ENCODE data around the gene IGSF5.
"Not testable (repeated sequence)": the region's sequence is repeated elsewhere in the genome, so short reads cannot be mapped to it uniquely, and the experiment has no call there.

The IGSF5 gene

DNA sequence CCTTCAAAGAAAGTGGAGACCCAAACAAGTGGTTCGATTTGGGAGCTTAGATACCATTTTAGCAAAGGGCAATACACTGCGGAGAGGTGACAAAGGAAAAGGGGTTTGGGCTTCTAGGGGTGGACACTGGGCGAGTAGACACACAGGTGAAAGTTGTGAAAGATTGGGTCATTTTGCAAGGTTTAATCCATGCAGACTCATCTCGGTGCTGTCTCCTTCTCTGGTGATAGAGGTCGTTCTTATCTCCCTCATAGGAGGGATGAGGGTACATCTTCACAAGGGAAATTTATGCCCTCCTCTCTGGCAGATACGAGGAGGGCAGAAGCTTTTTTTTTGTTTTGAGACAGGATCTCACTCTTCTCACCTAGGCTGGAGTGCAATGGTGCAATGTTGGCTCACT, 6.4 kb upstream of the IGSF5 start:
- DNase-seq = no peak

DNA sequence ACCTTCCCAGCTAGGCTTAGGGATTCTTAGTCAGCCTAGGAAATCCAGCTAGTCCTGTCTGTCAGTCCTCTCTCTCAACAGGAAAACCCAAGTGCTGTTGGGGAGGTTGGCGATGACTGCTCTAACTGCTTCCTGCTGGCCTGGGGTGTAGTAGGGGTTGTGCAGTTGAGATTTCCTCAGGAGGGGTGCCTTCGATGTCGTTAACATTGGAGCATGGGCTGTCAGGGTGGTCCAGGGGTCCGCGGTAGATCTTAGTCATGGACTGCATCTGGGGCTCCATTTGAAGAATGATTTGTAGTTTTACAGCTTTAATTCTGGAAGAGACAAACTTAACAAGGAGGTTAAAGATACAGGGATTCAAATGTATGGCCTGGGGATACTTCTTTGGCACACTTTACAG, 5.5 kb upstream of the IGSF5 start:
- DNase-seq = not testable (repeated sequence)

DNA sequence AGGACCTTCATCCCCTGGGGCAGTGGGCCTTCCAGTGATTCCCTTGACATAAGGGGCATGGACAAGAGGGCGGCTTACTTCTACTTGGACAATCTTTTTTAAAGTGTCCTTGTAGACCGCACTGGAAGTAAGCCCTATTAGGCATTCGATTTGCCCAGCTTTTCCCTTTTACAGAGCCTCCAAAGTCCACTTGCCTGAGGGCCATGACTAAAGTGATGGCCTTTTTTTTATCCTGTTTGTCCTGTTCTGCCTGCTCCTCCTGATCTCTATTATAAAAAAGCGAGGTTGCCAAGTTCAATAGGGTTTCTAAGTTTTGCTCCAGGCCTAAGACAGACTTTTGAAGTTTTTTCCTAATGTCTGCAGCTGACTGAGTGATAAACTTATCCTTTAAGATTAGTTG, 2.4 kb upstream of the IGSF5 start:
- DNase-seq = not testable (repeated sequence)

DNA sequence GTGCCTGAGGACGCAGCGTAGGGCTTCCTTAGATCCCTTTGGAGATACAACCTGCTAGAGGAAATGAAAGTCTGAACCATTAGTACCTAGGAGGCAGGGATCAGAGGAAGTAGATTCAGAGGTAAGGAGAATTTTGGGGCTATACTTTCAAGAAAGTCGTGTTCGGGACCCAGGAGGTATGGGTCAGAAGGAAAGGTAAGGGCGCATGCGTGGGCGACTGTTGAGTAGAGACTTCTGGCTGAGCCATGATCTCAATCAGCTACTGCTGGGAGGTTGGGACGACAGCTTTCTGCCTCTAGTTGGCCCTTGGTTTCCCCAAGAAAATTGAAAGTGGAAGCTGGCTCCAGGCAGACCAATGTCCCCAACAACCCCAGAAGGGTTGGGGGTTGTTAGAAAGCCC, 349 bp downstream of the IGSF5 start:
- DNase-seq = not testable (repeated sequence)

DNA sequence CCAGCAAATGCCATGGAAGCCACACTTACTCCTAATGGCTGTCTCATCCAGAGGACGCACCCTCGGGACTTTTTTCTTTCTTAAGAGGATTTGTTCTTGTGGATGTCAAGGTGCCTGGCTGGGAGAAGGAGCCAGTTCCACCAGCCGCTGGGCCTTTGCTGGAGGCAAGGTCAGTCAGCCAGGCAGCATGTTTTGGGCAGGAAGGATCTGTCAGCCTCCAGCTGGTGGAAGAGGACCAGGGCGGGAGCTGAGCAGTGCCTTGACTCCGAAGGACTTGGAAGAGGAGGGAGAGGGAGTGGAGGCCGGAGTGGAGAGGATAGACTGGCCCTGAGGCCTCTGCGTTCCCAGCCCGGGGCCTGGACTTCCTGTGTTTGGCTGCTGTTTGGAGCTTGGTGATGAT, 5.7 kb downstream of the IGSF5 start:
- no peak for DNase-seq

DNA sequence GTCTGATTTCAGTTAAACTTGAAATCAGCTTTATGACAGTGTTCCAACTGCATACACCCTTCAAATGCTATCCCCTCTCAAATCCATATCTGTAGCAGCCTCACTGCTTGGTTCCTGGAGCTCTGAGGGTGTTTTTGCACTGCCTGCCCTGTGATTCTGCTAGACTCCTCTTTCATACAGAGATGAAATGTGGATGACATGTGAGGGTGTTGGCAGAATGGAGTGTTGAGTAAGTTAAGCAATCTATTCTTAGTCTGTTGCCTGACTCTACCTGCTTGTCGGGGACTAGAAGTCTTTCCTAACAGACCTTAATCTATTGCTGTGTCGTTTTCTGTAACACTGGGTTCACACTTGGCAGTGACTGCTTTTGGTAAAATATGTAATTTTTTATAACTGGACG, 9.8 kb downstream of the IGSF5 start:
- DNase-seq = peak in 1 of 56 donors; percentile 5

DNA sequence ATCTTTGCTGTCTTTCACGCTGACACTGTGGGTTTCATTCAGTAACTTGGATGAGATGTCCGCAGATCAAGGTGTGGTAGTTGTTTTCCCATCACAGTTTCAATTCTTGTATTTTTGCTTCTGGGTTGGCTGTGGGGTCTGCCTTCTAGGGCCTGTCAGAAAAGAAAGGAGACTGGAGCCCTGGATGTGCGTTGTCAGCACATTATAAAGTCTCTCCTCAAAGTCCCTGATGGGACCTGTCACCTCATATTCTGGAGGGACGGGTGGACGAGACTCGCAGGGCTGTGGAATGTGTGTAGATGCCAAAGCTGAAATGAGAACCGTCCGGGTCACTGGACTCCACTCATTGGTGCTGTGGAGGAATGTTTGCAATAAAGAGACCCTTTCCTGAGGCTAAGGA, 11.3 kb downstream of the IGSF5 start:
- no peak for DNase-seq

DNA sequence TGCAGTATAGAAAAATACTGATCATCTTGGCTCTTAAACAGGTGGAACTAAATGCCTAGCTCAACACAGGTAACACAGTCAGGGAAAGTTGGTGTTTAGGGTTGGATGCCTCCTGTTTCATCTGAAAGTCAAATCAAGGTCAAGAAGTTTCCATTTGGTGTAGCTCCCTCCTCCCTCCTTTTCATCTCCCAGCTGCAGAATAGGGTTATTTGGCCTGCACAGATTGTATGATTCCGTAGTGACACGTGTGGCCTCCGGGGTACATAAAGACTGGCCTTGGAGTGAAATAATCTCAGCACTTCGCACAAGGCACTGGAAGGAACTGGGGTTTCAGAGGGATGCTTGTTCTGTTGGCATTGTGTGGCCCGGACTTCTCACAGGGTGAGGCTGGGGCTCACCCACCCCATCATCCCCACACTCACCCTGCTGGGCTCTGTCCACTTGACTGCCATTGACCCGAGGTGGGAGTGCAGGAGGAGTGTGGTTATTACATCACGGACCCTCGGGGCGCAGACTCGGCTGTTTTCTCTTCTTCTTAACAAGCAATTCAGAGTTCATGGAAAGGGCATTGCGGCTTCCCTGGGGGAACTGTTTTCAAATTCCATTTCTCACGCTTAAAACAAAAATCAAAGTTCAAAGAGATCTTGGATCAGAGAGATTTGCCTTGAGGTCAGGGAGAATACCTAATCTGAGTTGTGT, 18.4 kb downstream of the IGSF5 start:
- DNase-seq = no peak

DNA sequence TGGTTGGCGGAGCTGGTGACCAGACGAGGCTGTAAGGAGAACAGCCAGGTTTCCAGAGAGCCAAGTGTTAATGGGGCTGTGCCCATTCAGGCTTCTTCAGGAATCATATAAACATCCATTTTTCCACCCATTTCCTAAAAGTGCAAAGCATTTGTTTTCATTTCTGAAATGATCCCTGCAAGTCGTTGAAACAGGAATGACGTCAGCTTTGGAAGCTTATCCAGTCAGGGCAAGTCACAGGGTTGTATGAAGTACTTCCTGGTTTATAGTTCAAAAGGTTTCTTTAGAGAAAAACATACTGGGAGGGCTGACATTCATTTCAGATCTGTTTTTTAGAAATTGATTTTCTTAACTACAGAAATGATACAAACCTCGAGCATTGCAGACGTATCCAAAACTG, 29.2 kb downstream of the IGSF5 start:
- DNase-seq = no peak

DNA sequence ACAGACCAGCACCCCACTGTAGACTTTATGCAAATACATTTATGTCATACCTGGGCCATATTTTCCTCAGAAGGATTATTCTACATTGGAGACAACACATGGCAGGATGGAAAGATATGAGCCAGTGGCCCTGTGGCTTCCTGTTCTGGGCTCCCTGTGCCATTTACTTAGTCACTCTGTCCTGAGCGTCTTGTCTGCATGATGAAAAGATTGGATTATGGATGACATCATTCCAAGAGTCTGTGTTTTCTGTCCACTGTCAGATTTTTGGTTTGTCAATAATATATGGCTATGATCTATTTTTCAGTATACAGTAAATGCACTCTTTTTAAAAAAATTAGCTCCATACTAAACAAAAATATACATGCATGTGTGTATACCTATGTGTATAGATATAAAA, 30.8 kb downstream of the IGSF5 start:
- DNase-seq = no peak

DNA sequence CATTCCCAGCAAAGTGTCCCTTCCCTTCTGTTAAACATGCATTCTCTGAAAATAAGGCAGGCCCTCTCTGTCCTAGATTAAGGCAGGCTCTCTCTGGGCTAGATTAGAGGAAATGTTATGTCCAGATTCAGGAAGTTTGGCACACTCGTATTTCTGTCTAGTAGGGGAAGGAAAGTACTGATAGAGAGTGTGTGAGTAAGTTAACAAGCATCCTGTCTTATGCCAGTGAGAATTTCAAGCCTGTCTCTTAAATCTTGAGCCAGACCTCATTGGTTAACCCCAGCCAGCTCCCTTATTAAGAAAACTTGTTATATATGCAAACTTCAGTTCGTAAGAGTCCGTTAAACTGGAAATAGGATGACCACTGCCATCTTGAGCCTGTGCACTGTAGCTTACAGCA, 31.6 kb downstream of the IGSF5 start:
- DNase-seq = no peak

DNA sequence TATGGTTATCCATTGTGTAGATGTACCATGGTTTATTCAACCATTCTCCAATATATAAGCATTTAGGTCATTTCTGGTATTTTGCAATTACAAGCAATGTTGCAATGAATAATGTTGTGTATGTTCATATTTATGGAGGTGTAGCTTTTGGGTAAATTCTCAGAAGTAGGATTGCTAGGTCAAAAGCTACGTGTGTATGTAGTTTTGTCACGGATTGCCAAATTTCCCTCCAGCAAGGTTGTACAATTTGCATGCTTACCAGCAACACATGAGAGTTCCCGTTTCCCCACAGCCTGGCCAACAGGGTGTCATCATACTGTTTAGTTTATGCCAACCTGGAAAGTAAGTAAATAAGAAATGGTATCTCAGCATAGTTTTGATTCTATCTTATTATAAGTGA, 36.3 kb downstream of the IGSF5 start:
- DNase-seq = no peak

DNA sequence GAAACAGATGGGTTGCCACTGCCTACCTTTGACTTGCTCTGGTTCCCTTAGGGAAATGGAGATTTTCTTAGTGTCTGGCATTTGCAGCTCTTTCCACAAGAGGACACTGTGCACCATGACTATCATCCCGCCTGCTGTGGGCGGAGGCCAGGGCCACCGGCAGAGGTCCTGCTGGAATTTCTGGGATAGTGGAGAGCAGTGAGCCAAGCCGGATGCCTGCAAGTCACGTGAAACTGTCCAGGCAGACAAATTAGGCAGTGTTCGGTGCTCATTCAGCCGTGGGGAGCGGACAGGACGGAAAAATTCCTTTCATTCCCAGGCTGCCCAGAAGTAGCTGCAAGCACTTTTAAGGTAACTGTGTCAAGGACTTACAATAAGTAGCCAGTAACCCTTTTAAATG, 43.4 kb downstream of the IGSF5 start:
- peak in 50 of 56 donors; percentile 3 to 75 (median 40) for DNase-seq

DNA sequence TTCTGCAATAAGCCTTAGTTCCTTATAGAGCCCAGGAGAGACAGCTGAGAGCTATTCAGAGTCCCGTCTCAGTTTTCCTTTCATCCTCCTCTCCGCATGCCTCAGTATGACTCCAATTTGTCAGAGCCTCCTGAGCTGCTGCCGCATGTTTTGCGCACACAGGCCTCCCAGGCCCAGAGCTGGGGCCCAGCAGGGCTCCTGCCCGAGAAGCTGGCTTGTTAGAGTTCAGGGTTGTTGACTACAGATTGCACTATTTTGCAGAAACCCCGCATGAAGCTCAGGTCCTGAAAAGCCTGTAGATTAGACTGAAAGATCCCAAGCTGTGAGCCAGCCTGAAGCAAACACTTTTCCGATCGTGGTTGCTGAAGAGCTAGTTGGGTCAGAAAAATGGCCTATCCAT, 51.5 kb downstream of the IGSF5 start:
- DNase-seq = no peak

DNA sequence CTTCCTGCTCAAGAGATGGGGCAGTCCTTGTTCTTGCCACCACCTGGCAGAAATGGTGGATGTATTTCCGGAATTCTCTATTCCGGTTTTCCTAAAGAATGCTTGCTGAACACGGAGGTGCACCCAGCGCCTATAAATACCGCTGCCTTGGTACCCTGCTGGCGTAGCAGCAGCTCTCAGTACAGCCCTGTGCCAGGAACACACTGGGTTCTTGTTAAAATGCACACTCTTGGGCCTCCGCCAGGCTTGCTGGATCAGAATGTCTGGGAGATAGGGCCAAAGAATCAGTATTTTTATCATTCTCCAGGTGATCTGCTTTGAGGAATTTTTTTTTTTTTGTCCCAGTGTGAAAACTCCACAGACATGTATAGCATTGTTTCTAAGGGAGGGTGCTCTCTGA, 54.2 kb downstream of the IGSF5 start:
- peak in 12 of 56 donors; percentile 1 to 22 (median 4) for DNase-seq

DNA sequence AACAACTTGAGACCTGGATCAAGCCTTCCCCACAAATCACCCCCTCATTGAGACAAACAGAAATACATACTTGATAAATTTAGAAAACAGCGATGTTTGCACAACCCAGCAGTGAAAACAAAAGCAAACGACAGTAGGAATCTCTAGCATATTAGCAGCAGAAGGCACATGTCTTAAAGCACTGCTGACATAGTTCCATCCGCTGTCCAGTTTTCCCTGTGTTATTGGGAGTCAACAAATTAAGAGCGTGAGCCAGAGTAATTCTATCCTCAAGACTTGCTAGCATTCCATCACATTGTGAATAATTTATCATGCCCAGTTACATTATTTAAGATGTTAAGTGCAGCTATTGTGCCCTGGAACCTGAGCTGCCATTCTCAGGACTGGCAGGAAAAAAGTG, 55.3 kb downstream of the IGSF5 start:
- no peak for DNase-seq

DNA sequence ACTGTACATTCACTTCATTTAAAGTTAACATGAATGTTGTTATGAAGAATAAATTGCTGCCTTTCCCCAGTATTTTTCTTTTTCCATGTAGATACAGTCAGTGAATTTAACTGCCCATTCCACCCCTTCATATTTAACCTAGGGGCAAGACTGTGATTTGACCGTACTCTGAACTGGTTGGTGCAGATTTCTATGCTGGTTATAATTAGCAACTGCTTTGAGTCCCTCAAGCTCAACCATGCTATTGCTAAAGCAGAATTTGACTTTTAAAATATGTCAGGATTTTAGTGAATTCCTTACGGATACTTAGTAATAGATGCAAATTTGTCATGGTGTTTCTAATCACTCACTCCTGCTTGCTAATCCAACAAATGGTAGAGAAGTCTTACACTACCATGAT, 57.2 kb downstream of the IGSF5 start:
- DNase-seq = no peak

DNA sequence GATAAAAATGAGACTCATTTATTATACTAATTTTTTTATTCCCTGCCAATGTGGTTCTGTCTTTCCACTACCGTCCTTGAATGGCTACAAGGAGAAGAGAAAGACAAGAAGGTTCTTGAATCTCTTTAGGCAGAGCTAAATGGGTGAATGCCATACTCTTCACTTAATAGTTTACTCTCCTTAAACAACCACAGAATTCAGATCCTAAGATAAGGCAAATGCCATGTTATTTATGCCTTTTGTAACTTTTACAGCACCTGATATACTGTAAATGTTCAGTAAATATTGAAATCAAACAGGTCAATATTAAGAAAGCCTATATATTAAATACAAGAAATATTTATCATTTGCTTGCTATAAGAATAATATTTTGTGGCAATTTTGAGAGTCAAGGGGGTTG, 58.4 kb downstream of the IGSF5 start:
- no peak for DNase-seq

DNA sequence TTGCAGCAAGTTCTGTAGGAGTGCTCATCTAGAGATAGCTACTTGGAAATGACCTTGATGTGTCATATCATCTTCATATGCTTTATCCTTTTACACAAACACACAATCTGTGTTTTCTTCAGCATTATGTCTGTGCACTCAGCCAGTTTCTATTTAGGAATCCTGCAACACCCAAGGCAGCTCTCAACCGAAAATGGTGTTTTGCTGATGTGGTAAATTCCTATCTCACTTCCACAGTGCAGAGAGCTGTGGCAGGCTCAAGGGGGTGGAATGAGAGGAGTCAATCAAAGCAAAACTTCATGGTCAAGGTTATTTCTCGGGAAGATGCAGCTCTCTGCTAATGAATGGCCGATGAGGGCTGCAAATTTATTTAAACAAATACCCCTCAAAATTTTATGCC, 59.3 kb downstream of the IGSF5 start:
- no peak for DNase-seq

DNA sequence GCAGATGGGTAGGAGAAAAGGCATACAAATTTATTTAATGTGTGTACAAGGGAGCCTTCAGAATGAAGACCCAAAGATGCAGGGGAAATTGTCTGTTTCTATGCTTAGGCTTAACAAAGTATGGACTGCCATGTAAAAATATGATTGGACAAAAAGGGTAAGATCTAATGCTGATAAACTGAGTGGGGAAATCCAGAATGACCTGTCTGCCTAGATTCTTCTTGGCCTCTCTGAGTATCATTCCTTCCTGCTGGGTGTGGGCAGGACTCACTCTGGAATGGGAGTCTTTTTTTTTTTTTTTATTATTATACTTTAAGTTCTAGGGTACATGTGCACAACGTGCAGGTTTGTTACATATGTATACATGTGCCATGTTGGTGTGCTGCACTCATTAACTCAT, 61.0 kb downstream of the IGSF5 start:
- no peak for DNase-seq

DNA sequence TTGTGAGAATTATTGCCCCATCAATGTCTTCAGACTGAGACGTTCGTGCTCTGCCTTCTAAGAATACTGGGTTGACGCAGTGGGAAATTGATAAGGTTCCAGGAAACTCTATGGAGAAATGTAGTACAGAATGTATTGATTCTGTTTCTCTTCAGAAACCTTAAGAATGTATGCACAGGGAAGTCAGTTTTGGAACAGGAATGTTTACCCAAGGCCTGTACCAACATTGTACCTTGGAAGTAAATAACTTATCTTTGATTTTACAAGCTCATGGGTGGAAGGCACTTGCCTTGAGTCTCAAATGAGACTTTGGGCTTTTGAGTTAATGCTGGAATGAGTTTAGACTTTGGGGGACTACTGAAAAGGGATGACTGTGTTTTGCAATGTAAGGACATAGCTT, 62.8 kb downstream of the IGSF5 start:
- no peak for DNase-seq

DNA sequence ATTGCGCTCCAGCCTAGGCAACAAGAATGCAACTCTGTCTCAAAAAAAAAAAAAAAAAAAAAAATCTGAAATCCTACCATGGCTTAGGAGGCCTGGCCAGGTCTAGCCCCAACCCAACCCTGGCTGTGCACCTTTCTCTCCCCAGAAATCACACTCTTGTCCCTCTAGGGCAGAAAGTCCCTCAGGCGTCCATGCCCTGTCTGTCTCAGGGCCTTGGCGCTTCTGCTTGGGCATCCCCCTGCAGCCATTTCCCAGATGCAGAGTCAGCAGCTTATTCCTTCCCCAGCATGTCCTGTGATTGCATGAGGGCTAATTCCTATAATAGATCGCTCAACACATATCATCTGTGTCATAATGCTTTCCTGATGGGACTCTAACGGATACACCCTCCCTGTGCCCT, 65.0 kb downstream of the IGSF5 start:
- no peak for DNase-seq

DNA sequence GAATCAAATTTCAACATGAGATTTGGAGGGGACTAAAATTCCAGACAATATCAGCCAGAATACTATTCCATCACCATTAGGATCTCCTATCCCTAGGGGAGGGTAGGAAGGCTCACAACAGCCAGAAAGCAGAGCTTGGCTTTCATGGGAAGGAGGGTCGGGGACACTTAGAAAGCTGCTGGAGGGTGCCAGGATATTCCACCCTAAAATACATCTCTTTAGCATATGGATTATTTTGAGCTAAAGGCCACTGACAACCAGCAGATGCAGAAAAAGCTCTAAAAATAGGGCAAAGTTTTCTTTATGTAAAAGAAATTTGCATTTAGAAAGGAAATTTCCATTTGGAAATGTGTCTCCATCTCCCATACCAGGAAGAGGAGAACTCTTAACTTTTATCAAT, 68.0 kb downstream of the IGSF5 start:
- no peak for DNase-seq

DNA sequence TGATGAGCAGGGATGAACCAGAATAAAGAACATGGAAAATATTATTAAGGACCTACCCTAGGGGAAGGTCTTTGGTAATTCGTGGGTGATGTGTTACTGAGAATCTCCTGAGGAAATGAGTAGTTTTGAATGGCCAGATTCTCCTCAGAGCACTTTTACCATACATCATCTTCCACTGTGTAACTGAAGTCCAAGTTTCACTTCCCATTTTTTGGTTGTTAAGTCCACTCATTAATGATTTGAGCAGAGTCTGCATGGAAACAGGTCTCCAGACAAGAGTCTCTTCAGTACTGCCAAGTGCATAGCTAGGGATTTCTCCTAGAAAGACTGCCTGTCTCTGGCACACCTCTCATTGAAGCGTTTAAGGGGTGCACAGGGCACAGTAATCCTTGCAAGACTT, 73.6 kb downstream of the IGSF5 start:
- DNase-seq = no peak
